HepG2 (cell line): ENCODE data around the gene PMAIP1. TPM values are rescaled to one million over a fixed set of nuclear protein-coding genes. Genes with fewer than 3 reads are reported as not detected.

Experiments
- ATAC-seq: fragments of 200-7000 bp; cut with Tn5 transposase; 3 replicates; pipeline ENCODE4 v1.9.1; 2020; ENCODE audit warnings: mild to moderate bottlenecking, moderate library complexity
- BruUV-seq: library from RNA; stranded (reverse); fragments of 400-500 nt; replicated peaks from 2 replicates; lab custom pipeline; 2021; lab: Mats Ljungman, UMichigan
- CTCF ChIA-PET: fragments of 300-600 bp; formaldehyde crosslinking; extraction: SDS; loops from one replicate; lab custom pipeline; 2021; ENCODE audit warnings: low total read pairs, inconsistent platforms, low intra/inter-chr PET ratio; lab: Yijun Ruan, JAX
- POLR2A ChIA-PET: fragments of 350-600 bp; sonication (Branson Sonifier 250); formaldehyde crosslinking; loops from one replicate; lab custom pipeline; 2020; ENCODE audit warnings: antibody characterized with exemption, inconsistent platforms; lab: Yijun Ruan, JAX
- DNase-seq: peaks from one replicate; pipeline ENCODE4 v3.0.0-alpha.2; 2015; ENCODE audit warnings: low spot score
- FAIRE-seq: peaks from 3 replicates; lab custom pipeline; 2011; peaks lifted over from hg19 to GRCh38; lab: Jason Lieb, UNC
- H2AFZ ChIP-seq: one replicate; pipeline ENCODE4 v1.6.1; 2011; ENCODE audit warnings: low read length, inconsistent platforms
- H3K27ac ChIP-seq: fragments of 300-600 bp; 3 replicates; pipeline ENCODE4 v1.8.0; 2011; ENCODE audit warnings: mixed run types, mild to moderate bottlenecking, mixed read lengths, low read length, inconsistent platforms; ENCODE audit not compliant: insufficient read depth; ENCODE audit errors: extremely low read length
- H3K27me3 ChIP-seq, 2 experiments: fragments of 200-600 bp in 1 of 2; 2 replicates in 1 of 2; 3 replicates in 1 of 2; pipeline versions ENCODE4 v1.6.0 to v1.8.0; 2011; ENCODE audit warnings: low read length in 2 of 2, mild to moderate bottlenecking in 2 of 2, moderate library complexity in 2 of 2, inconsistent platforms in 1 of 2; ENCODE audit not compliant: insufficient read depth in 2 of 2, control insufficient read depth in 1 of 2
- H3K36me3 ChIP-seq, 2 experiments: fragments of 200-600 bp in 1 of 2; replicated peaks in 1 of 2; 2 replicates in 1 of 2; 3 replicates in 1 of 2; pipeline versions ENCODE4 v1.5.1 to v1.8.0; 2011; ENCODE audit warnings: low read length in 2 of 2, inconsistent platforms in 1 of 2; ENCODE audit not compliant: insufficient read depth in 2 of 2, control insufficient read depth in 1 of 2
- H3K4me1 ChIP-seq: 2 replicates; pipeline ENCODE4 v1.5.1; 2012; ENCODE audit warnings: low read length, inconsistent platforms; ENCODE audit not compliant: insufficient read depth
- H3K4me2 ChIP-seq: 2 replicates; pipeline ENCODE4 v1.6.0; 2011; ENCODE audit warnings: low read depth, low read length, inconsistent platforms
- H3K4me3 ChIP-seq, 3 experiments: fragments of 200-600 bp in 1 of 3; sonication (generic), shearing (Covaris generic) in 1 of 3; replicated peaks in 1 of 3; 2 replicates each; pipeline ENCODE4 v1.5.1; 2011 to 2016; ENCODE audit warnings: low read length in 3 of 3, inconsistent platforms in 2 of 3, low read depth in 2 of 3, mild to moderate bottlenecking in 2 of 3, control low read depth in 1 of 3, mixed read lengths in 1 of 3; ENCODE audit not compliant: insufficient read depth in 1 of 3
- H3K79me2 ChIP-seq: one replicate; pipeline ENCODE4 v1.6.1; 2011; ENCODE audit warnings: low read length, inconsistent platforms; ENCODE audit not compliant: insufficient read depth
- H3K9ac ChIP-seq: 2 replicates; pipeline ENCODE4 v1.6.0; 2011; ENCODE audit warnings: mild to moderate bottlenecking, low read depth, low read length, inconsistent platforms; ENCODE audit not compliant: insufficient read depth
- H3K9me3 ChIP-seq: 2 replicates; pipeline ENCODE4 v1.5.1; 2012; ENCODE audit warnings: mild to moderate bottlenecking, low read length
- H4K20me1 ChIP-seq: 2 replicates; pipeline ENCODE4 v1.6.0; 2011; ENCODE audit warnings: inconsistent platforms, mild to moderate bottlenecking, low read length, moderate library complexity; ENCODE audit not compliant: insufficient read depth
- FOSL1 ChIP-seq: sonication (generic); formaldehyde crosslinking; IDR thresholded peaks from 2 replicates; pipeline ENCODE4 v1.9.0; 2021; ENCODE audit warnings: missing genetic modification reagents, borderline replicate concordance
- KDM5A ChIP-seq: fragments of 200-600 bp; sonication (generic); IDR thresholded peaks from 2 replicates; pipeline ENCODE4 v1.7.0; 2018; ENCODE audit warnings: antibody characterized with exemption, mild to moderate bottlenecking, low read length, borderline replicate concordance
- MAFK ChIP-seq, 2 experiments: IDR thresholded peaks in 1 of 2; conservative IDR thresholded peaks in 1 of 2; 2 replicates each; pipeline ENCODE4 v1.6.1; 2011; ENCODE audit warnings: improper control_type of control experiment in 2 of 2, low read length in 2 of 2
- TBX3 ChIP-seq: fragments of 450-650 bp; IDR thresholded peaks from 2 replicates; pipeline ENCODE4 v1.6.1; 2017; ENCODE audit warnings: antibody characterized with exemption, mild to moderate bottlenecking, inconsistent platforms, borderline replicate concordance
- TCF12 ChIP-seq, 2 experiments: fragments of 450-650 bp in 1 of 2; sonication (generic) in 1 of 2; formaldehyde crosslinking in 1 of 2; IDR thresholded peaks; 2 replicates each; pipeline versions ENCODE4 v1.6.1 to v1.8.0; 2017 to 2022; ENCODE audit warnings: antibody characterized with exemption in 1 of 2, mild to moderate bottlenecking in 1 of 2, missing genetic modification reagents in 1 of 2, moderate library complexity in 1 of 2
- YY1 ChIP-seq: IDR thresholded peaks from 2 replicates; pipeline ENCODE4 v1.6.1; 2011; ENCODE audit warnings: low read length, low read depth, moderate library complexity, mild to moderate bottlenecking; ENCODE audit not compliant: insufficient read depth, insufficient replicate concordance
- ZNF12 ChIP-seq: sonication (generic); formaldehyde crosslinking; IDR thresholded peaks from 2 replicates; pipeline ENCODE4 v1.5.0; 2020; ENCODE audit warnings: missing genetic modification reagents
- ZNF552 ChIP-seq: sonication (generic); formaldehyde crosslinking; IDR thresholded peaks from 2 replicates; pipeline ENCODE4 v1.9.0; 2022; ENCODE audit warnings: missing genetic modification reagents, mild to moderate bottlenecking, borderline replicate concordance
- ZNF564 ChIP-seq: sonication (generic); formaldehyde crosslinking; IDR thresholded peaks from 2 replicates; pipeline ENCODE4 v1.8.1; 2023; ENCODE audit warnings: mild to moderate bottlenecking, missing genetic modification reagents
- ZNF577 ChIP-seq: sonication (generic); formaldehyde crosslinking; IDR thresholded peaks from 2 replicates; pipeline ENCODE4 v1.4.0; 2020; ENCODE audit warnings: mild to moderate bottlenecking, low read depth, missing genetic modification reagents, borderline replicate concordance
- ZNF607 ChIP-seq: sonication (generic); formaldehyde crosslinking; IDR thresholded peaks from 2 replicates; pipeline ENCODE4 v1.5.1; 2020; ENCODE audit warnings: missing genetic modification reagents, mild to moderate bottlenecking, borderline replicate concordance
- ZNF768 ChIP-seq: sonication (generic); formaldehyde crosslinking; IDR thresholded peaks from 2 replicates; pipeline ENCODE4 v1.4.0; 2020; ENCODE audit warnings: missing genetic modification reagents
- WGBS: methylation state at CpG from one replicate; pipeline ENCODE4 v1.1.6; 2017; ENCODE audit warnings: low lambda C conversion rate; 5-methylcytosine and 5-hydroxymethylcytosine counted together
- in situ Hi-C: cut with HindIII; loops from 2 replicates; pipeline ENCODE4 v1.10.0; 2017; ENCODE audit warnings: low pct_unique_long_range_greater_than_20kb; ENCODE audit not compliant: extremely low pct_ligation_motif_present
- intact Hi-C: fragments of 100-400 bp; cut with micrococcal nuclease; formaldehyde crosslinking; loops from one replicate; pipeline ENCODE4 v1.10.0; 2022; ENCODE audit not compliant: unreplicated experiment
- polyA plus RNA-seq, 8 experiments: library from polyadenylated mRNA; depleted of rRNA in 3 of 8; stranded (reverse) in 7 of 8; unstranded in 1 of 8; fragments of >200 nt; fragmentation: Illumina TruSeq in 4 of 8; extraction: Trizol in 4 of 8; gene quantifications; 2 replicates each; pipeline versions ENCODE4 v1.2.1 to v1.2.3, GENCODE V29; 2011 to 2016; ENCODE audit warnings: low read depth in 4 of 8, missing spikeins in 1 of 8, mixed read lengths in 1 of 8; ENCODE audit not compliant: insufficient read depth in 1 of 8
- total RNA-seq, 5 experiments: library from RNA; depleted of rRNA; stranded (reverse); fragments of >200 nt; fragmentation: Illumina TruSeq; extraction: Trizol; gene quantifications; 2 replicates each; pipeline ENCODE4 v1.2.3, GENCODE V29; 2016; ENCODE audit warnings: low read depth in 1 of 5
- TF ChIP-seq, protein P1 (sequence below): sonication (generic); formaldehyde crosslinking; IDR thresholded peaks from 2 replicates; pipeline ENCODE4 v1.5.1; 2020; ENCODE audit warnings: missing genetic modification reagents, mild to moderate bottlenecking, borderline replicate concordance
- TF ChIP-seq, protein P2 (sequence below): sonication (generic); formaldehyde crosslinking; conservative IDR thresholded peaks from 2 replicates; pipeline ENCODE4 v1.8.1; 2023; ENCODE audit warnings: missing genetic modification reagents
- TF ChIP-seq, protein P3 (sequence below): sonication (generic); formaldehyde crosslinking; IDR thresholded peaks from 2 replicates; pipeline ENCODE4 v1.4.0; 2020; ENCODE audit warnings: low read depth, missing genetic modification reagents

PMAIP1 gene
- total and polyA plus RNA-seq, 2 of the 13 experiments (the other 11 are each of a cell fraction or from before 2014, with no cell fraction given), result 1.5 to 1.7 TPM

DNA sequence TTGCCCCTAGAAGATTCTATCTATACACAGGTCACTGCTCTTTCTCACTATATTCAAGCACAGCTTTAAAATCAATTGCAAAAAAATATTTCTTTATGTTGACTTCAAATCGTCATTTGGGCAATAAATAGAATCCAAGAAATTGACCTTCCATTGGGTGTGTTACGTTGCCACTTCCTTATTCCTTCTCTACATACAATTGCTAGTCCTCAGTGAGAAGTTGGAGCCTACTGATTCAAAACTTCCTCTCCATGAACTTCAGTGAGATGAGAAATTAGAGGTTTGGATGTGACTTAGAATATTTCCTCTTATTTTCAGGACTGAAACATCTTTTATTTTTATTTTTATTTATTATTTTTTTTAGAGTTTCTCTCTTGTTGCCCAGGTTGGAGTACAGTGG is 40.3 kb downstream of the PMAIP1 start:
- Histone ChIP-seq H3K4me1 (no peaks in the 10 kb centered on the region), H2AFZ (no peak overlapping the region), H3K27me3 (peaks cover 0 to 13% of the 10 kb centered on the region in 2 experiments; a peak in 2 of 5 replicates), H3K27ac (no peak overlapping the region), H3K4me3 (no peak overlapping the region), H3K9ac (no peak overlapping the region), H3K4me2 (no peak overlapping the region), H3K79me2 (no peaks in the 10 kb centered on the region), H3K36me3 (no peaks in the 10 kb centered on the region), H4K20me1 (no peaks in the 10 kb centered on the region), H3K9me3 (no peaks in the 10 kb centered on the region)
- intact Hi-C loops (no loop called here), in situ Hi-C loops (no loop called here)
- WGBS, result 0% methylated on average over 2 of the region's 2 CpGs
- FAIRE-seq (no peak), DNase-seq (no peak), ATAC-seq (no peak)
- no TSS peak for BruUV-seq
- CTCF ChIA-PET, result no interaction called here
- POLR2A ChIA-PET, result no interaction called here
- TF ChIP-seq ZNF607 (CRISPR knock-in tag) (no peak), FOSL1 (CRISPR knock-in tag) (no peak), TBX3 (no peak), YY1 (no peak), ZNF577 (no peak), KDM5A (no peak), ZNF552 (CRISPR knock-in tag) (no peak), ZNF12 (no peak), ZNF564 (CRISPR knock-in tag) (no peak), TCF12 (IDR thresholded peaks at IDR 0.05) (no peak), TCF12 (CRISPR knock-in tag; IDR thresholded peaks at IDR 0.05) (no peak), ZNF768 (CRISPR knock-in tag) (no peak), MAFK (conservative IDR thresholded peaks at IDR 0.05 in 1 of 2, IDR thresholded peaks at IDR 0.05 in 1 of 2; ENCODE audit: low read length in 2 of 2) (no peak)
- TF ChIP-seq, protein P1, sequence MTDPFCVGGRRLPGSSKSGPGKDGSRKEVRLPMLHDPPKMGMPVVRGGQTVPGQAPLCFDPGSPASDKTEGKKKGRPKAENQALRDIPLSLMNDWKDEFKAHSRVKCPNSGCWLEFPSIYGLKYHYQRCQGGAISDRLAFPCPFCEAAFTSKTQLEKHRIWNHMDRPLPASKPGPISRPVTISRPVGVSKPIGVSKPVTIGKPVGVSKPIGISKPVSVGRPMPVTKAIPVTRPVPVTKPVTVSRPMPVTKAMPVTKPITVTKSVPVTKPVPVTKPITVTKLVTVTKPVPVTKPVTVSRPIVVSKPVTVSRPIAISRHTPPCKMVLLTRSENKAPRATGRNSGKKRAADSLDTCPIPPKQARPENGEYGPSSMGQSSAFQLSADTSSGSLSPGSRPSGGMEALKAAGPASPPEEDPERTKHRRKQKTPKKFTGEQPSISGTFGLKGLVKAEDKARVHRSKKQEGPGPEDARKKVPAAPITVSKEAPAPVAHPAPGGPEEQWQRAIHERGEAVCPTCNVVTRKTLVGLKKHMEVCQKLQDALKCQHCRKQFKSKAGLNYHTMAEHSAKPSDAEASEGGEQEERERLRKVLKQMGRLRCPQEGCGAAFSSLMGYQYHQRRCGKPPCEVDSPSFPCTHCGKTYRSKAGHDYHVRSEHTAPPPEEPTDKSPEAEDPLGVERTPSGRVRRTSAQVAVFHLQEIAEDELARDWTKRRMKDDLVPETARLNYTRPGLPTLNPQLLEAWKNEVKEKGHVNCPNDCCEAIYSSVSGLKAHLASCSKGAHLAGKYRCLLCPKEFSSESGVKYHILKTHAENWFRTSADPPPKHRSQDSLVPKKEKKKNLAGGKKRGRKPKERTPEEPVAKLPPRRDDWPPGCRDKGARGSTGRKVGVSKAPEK (CRISPR knock-in tag), result no peak
- TF ChIP-seq, protein P2, sequence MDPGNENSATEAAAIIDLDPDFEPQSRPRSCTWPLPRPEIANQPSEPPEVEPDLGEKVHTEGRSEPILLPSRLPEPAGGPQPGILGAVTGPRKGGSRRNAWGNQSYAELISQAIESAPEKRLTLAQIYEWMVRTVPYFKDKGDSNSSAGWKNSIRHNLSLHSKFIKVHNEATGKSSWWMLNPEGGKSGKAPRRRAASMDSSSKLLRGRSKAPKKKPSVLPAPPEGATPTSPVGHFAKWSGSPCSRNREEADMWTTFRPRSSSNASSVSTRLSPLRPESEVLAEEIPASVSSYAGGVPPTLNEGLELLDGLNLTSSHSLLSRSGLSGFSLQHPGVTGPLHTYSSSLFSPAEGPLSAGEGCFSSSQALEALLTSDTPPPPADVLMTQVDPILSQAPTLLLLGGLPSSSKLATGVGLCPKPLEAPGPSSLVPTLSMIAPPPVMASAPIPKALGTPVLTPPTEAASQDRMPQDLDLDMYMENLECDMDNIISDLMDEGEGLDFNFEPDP (CRISPR knock-in tag), result no peak
- TF ChIP-seq, protein P3, sequence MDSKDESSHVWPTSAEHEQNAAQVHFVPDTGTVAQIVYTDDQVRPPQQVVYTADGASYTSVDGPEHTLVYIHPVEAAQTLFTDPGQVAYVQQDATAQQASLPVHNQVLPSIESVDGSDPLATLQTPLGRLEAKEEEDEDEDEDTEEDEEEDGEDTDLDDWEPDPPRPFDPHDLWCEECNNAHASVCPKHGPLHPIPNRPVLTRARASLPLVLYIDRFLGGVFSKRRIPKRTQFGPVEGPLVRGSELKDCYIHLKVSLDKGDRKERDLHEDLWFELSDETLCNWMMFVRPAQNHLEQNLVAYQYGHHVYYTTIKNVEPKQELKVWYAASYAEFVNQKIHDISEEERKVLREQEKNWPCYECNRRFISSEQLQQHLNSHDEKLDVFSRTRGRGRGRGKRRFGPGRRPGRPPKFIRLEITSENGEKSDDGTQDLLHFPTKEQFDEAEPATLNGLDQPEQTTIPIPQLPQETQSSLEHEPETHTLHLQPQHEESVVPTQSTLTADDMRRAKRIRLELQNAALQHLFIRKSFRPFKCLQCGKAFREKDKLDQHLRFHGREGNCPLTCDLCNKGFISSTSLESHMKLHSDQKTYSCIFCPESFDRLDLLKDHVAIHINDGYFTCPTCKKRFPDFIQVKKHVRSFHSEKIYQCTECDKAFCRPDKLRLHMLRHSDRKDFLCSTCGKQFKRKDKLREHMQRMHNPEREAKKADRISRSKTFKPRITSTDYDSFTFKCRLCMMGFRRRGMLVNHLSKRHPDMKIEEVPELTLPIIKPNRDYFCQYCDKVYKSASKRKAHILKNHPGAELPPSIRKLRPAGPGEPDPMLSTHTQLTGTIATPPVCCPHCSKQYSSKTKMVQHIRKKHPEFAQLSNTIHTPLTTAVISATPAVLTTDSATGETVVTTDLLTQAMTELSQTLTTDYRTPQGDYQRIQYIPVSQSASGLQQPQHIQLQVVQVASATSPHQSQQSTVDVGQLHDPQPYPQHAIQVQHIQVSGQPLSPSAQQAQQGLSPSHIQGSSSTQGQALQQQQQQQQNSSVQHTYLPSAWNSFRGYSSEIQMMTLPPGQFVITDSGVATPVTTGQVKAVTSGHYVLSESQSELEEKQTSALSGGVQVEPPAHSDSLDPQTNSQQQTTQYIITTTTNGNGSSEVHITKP (CRISPR knock-in tag), result no peak
